GM19455 (cell line): ENCODE data around the gene CETN1.

Source experiments
- ATAC-seq: cut with Tn5 transposase; IDR thresholded peaks from one replicate; pipeline ENCODE4 v1.9.1; 2021; ENCODE audit not compliant: unreplicated experiment

CETN1 gene

GRCh38 chr18:580154-580553 lies at the start of gene CETN1:
CETN1 (plus strand) TSS chr18:580380; CDS start chr18:580409, 29 bp downstream.
- ATAC-seq: no peak

GRCh38 chr18:532018-532417 lies 48.2 kb upstream of the CETN1 start:
- ATAC-seq: no peak

GRCh38 chr18:532632-533031 lies 47.5 kb upstream of the CETN1 start:
- ATAC-seq: no peak

- ATAC-seq: no peak
Measured at GRCh38 chr18:533995-534601, 46.1 kb upstream of the CETN1 start.

- no peak for ATAC-seq
Measured at GRCh38 chr18:543447-544078, 36.6 kb upstream of the CETN1 start.

GRCh38 chr18:549967-550366 lies 30.2 kb upstream of the CETN1 start:
- no peak for ATAC-seq

GRCh38 chr18:551404-552061 lies 28.6 kb upstream of the CETN1 start:
- ATAC-seq: no peak

GRCh38 chr18:555705-556457 lies 24.3 kb upstream of the CETN1 start:
- ATAC-seq: no peak

- no peak for ATAC-seq
Measured at GRCh38 chr18:564708-565561, 15.2 kb upstream of the CETN1 start.

- ATAC-seq: no peak
Measured at GRCh38 chr18:565562-566061, 14.6 kb upstream of the CETN1 start.

- no peak for ATAC-seq
Measured at GRCh38 chr18:567122-567521, 13.1 kb upstream of the CETN1 start.

- no peak for ATAC-seq
Measured at GRCh38 chr18:568731-569130, 11.4 kb upstream of the CETN1 start.

- no peak for ATAC-seq
Measured at GRCh38 chr18:570256-570655, 9.9 kb upstream of the CETN1 start.

GRCh38 chr18:570697-571096 lies 9.5 kb upstream of the CETN1 start:
- ATAC-seq: no peak

GRCh38 chr18:572091-572830 lies 7.9 kb upstream of the CETN1 start:
- no peak for ATAC-seq

- no peak for ATAC-seq
Measured at GRCh38 chr18:572831-573289, 7.3 kb upstream of the CETN1 start.

- ATAC-seq: no peak
Measured at GRCh38 chr18:573385-573784, 6.8 kb upstream of the CETN1 start.

- ATAC-seq: no peak
Measured at GRCh38 chr18:574149-574860, 5.9 kb upstream of the CETN1 start.
